ENCODE results near the gene SLC43A2.

SLC43A2 gene

GRCh38 chr17:1640329-1641064 is 11.9 kb upstream of the SLC43A2 start:
- no peak for TF ChIP-seq CTCF (IDR thresholded peaks at IDR 0.05)
- peaks cover 8% of the 10 kb centered on the region for H3K36me3 ChIP-seq
- H3K4me1 ChIP-seq (ENCODE audit: control insufficient read depth in 1 of 2, insufficient read depth in 1 of 2, low read depth in 1 of 2, low read length in 1 of 2), result peaks cover 22 to 23% of the 10 kb centered on the region in 2 experiments
- H3K4me3 ChIP-seq (ENCODE audit: low read depth in 1 of 2, low read length in 1 of 2), result no peak overlapping the region
- H3K9me3 ChIP-seq, result no peaks in the 10 kb centered on the region
- no peak overlapping the region for H3K27ac ChIP-seq
- peaks cover 27% of the 10 kb centered on the region for H3K27me3 ChIP-seq

GRCh38 chr17:1639549-1640180 is 11.0 kb upstream of the SLC43A2 start:
- Histone ChIP-seq H3K4me3 (ENCODE audit: low read depth in 1 of 2, low read length in 1 of 2) (no peak overlapping the region), H3K27ac (no peak overlapping the region), H3K36me3 (peaks cover 15% of the 10 kb centered on the region), H3K27me3 (peaks cover 19% of the 10 kb centered on the region), H3K9me3 (no peaks in the 10 kb centered on the region), H3K4me1 (ENCODE audit: control insufficient read depth in 1 of 2, insufficient read depth in 1 of 2, low read depth in 1 of 2, low read length in 1 of 2) (peaks cover 13 to 15% of the 10 kb centered on the region in 2 experiments)
- TF ChIP-seq CTCF (IDR thresholded peaks at IDR 0.05), result no peak

GRCh38 chr17:1638624-1639300 is 10.1 kb upstream of the SLC43A2 start:
- Histone ChIP-seq H3K9me3 (no peaks in the 10 kb centered on the region), H3K27me3 (peaks cover 12% of the 10 kb centered on the region), H3K36me3 (peaks cover 15% of the 10 kb centered on the region), H3K4me3 (ENCODE audit: low read depth in 1 of 2, low read length in 1 of 2) (no peak overlapping the region), H3K27ac (no peak overlapping the region), H3K4me1 (ENCODE audit: control insufficient read depth in 1 of 2, insufficient read depth in 1 of 2, low read depth in 1 of 2, low read length in 1 of 2) (peaks cover 4 to 6% of the 10 kb centered on the region in 2 experiments)
- no peak for TF ChIP-seq CTCF (IDR thresholded peaks at IDR 0.05)

- Histone ChIP-seq H3K27ac (peak overlapping the region; percentile 8), H3K4me3 (ENCODE audit: low read depth in 1 of 2, low read length in 1 of 2) (no peak overlapping the region), H3K4me1 (ENCODE audit: control insufficient read depth in 1 of 2, insufficient read depth in 1 of 2, low read depth in 1 of 2, low read length in 1 of 2) (no peaks in the 10 kb centered on the region), H3K9me3 (no peaks in the 10 kb centered on the region), H3K27me3 (peaks cover 6% of the 10 kb centered on the region), H3K36me3 (peaks cover 15% of the 10 kb centered on the region)
- TF ChIP-seq CTCF (IDR thresholded peaks at IDR 0.05), result no peak
These were observed 9.5 kb upstream of the SLC43A2 start for GRCh38 chr17:1638171-1638590.

GRCh38 chr17:1636732-1637285 is 8.2 kb upstream of the SLC43A2 start:
- H3K36me3 ChIP-seq, result peaks cover 15% of the 10 kb centered on the region
- H3K4me1 ChIP-seq (ENCODE audit: control insufficient read depth in 1 of 2, insufficient read depth in 1 of 2, low read depth in 1 of 2, low read length in 1 of 2), result peaks cover 0 to under 1% of the 10 kb centered on the region in 2 experiments
- no peak overlapping the region for H3K27ac ChIP-seq
- no peak overlapping the region for H3K4me3 ChIP-seq (ENCODE audit: low read depth in 1 of 2, low read length in 1 of 2)
- TF ChIP-seq CTCF (IDR thresholded peaks at IDR 0.05), result no peak
- no peaks in the 10 kb centered on the region for H3K9me3 ChIP-seq
- peaks cover 4% of the 10 kb centered on the region for H3K27me3 ChIP-seq
